HepG2 (cell line): ENCODE measurements around the gene PCNP. TPM values are rescaled to one million over a fixed set of nuclear protein-coding genes. Genes with fewer than 3 reads are reported as not detected.

Source experiments
- ATAC-seq: fragments of 200-7000 bp; cut with Tn5 transposase; 3 replicates; pipeline ENCODE4 v1.9.1; 2020; ENCODE audit warnings: mild to moderate bottlenecking, moderate library complexity
- BruUV-seq: library from RNA; stranded (reverse); fragments of 400-500 nt; replicated peaks from 2 replicates; lab custom pipeline; 2021; lab: Mats Ljungman, UMichigan
- CTCF ChIA-PET: fragments of 300-600 bp; formaldehyde crosslinking; extraction: SDS; loops from one replicate; lab custom pipeline; 2021; ENCODE audit warnings: low total read pairs, inconsistent platforms, low intra/inter-chr PET ratio; lab: Yijun Ruan, JAX
- POLR2A ChIA-PET: fragments of 350-600 bp; sonication (Branson Sonifier 250); formaldehyde crosslinking; loops from one replicate; lab custom pipeline; 2020; ENCODE audit warnings: antibody characterized with exemption, inconsistent platforms; lab: Yijun Ruan, JAX
- DNase-seq: peaks from one replicate; pipeline ENCODE4 v3.0.0-alpha.2; 2015; ENCODE audit warnings: low spot score
- FAIRE-seq: peaks from 3 replicates; lab custom pipeline; 2011; peaks lifted over from hg19 to GRCh38; lab: Jason Lieb, UNC
- H2AFZ ChIP-seq: one replicate; pipeline ENCODE4 v1.6.1; 2011; ENCODE audit warnings: low read length, inconsistent platforms
- H3K27ac ChIP-seq: fragments of 300-600 bp; 3 replicates; pipeline ENCODE4 v1.8.0; 2011; ENCODE audit warnings: mixed run types, mild to moderate bottlenecking, mixed read lengths, low read length, inconsistent platforms; ENCODE audit not compliant: insufficient read depth; ENCODE audit errors: extremely low read length
- H3K27me3 ChIP-seq, 2 experiments: fragments of 200-600 bp in 1 of 2; 2 replicates in 1 of 2; 3 replicates in 1 of 2; pipeline versions ENCODE4 v1.6.0 to v1.8.0; 2011; ENCODE audit warnings: low read length in 2 of 2, mild to moderate bottlenecking in 2 of 2, moderate library complexity in 2 of 2, inconsistent platforms in 1 of 2; ENCODE audit not compliant: insufficient read depth in 2 of 2, control insufficient read depth in 1 of 2
- H3K36me3 ChIP-seq, 2 experiments: fragments of 200-600 bp in 1 of 2; replicated peaks in 1 of 2; 2 replicates in 1 of 2; 3 replicates in 1 of 2; pipeline versions ENCODE4 v1.5.1 to v1.8.0; 2011; ENCODE audit warnings: low read length in 2 of 2, inconsistent platforms in 1 of 2; ENCODE audit not compliant: insufficient read depth in 2 of 2, control insufficient read depth in 1 of 2
- H3K4me1 ChIP-seq: 2 replicates; pipeline ENCODE4 v1.5.1; 2012; ENCODE audit warnings: low read length, inconsistent platforms; ENCODE audit not compliant: insufficient read depth
- H3K4me2 ChIP-seq: 2 replicates; pipeline ENCODE4 v1.6.0; 2011; ENCODE audit warnings: low read depth, low read length, inconsistent platforms
- H3K4me3 ChIP-seq, 3 experiments: fragments of 200-600 bp in 1 of 3; sonication (generic), shearing (Covaris generic) in 1 of 3; replicated peaks in 1 of 3; 2 replicates each; pipeline ENCODE4 v1.5.1; 2011 to 2016; ENCODE audit warnings: low read length in 3 of 3, inconsistent platforms in 2 of 3, low read depth in 2 of 3, mild to moderate bottlenecking in 2 of 3, control low read depth in 1 of 3, mixed read lengths in 1 of 3; ENCODE audit not compliant: insufficient read depth in 1 of 3
- H3K79me2 ChIP-seq: one replicate; pipeline ENCODE4 v1.6.1; 2011; ENCODE audit warnings: low read length, inconsistent platforms; ENCODE audit not compliant: insufficient read depth
- H3K9ac ChIP-seq: 2 replicates; pipeline ENCODE4 v1.6.0; 2011; ENCODE audit warnings: mild to moderate bottlenecking, low read depth, low read length, inconsistent platforms; ENCODE audit not compliant: insufficient read depth
- H3K9me3 ChIP-seq: 2 replicates; pipeline ENCODE4 v1.5.1; 2012; ENCODE audit warnings: mild to moderate bottlenecking, low read length
- H4K20me1 ChIP-seq: 2 replicates; pipeline ENCODE4 v1.6.0; 2011; ENCODE audit warnings: inconsistent platforms, mild to moderate bottlenecking, low read length, moderate library complexity; ENCODE audit not compliant: insufficient read depth
- CHD2 ChIP-seq: IDR thresholded peaks from 2 replicates; pipeline ENCODE4 v1.6.1; 2011; ENCODE audit warnings: low read depth, low read length, improper control_type of control experiment
- FOSL1 ChIP-seq: sonication (generic); formaldehyde crosslinking; IDR thresholded peaks from 2 replicates; pipeline ENCODE4 v1.9.0; 2021; ENCODE audit warnings: missing genetic modification reagents, borderline replicate concordance
- FOSL2 ChIP-seq: sonication (generic); formaldehyde crosslinking; IDR thresholded peaks from 2 replicates; pipeline ENCODE4 v1.4.0; 2020; ENCODE audit warnings: missing genetic modification reagents
- WGBS: methylation state at CpG from one replicate; pipeline ENCODE4 v1.1.6; 2017; ENCODE audit warnings: low lambda C conversion rate; 5-methylcytosine and 5-hydroxymethylcytosine counted together
- in situ Hi-C: cut with HindIII; loops from 2 replicates; pipeline ENCODE4 v1.10.0; 2017; ENCODE audit warnings: low pct_unique_long_range_greater_than_20kb; ENCODE audit not compliant: extremely low pct_ligation_motif_present
- intact Hi-C: fragments of 100-400 bp; cut with micrococcal nuclease; formaldehyde crosslinking; loops from one replicate; pipeline ENCODE4 v1.10.0; 2022; ENCODE audit not compliant: unreplicated experiment
- polyA plus RNA-seq, 8 experiments: library from polyadenylated mRNA; depleted of rRNA in 3 of 8; stranded (reverse) in 7 of 8; unstranded in 1 of 8; fragments of >200 nt; fragmentation: Illumina TruSeq in 4 of 8; extraction: Trizol in 4 of 8; gene quantifications; 2 replicates each; pipeline versions ENCODE4 v1.2.1 to v1.2.3, GENCODE V29; 2011 to 2016; ENCODE audit warnings: low read depth in 4 of 8, missing spikeins in 1 of 8, mixed read lengths in 1 of 8; ENCODE audit not compliant: insufficient read depth in 1 of 8
- total RNA-seq, 5 experiments: library from RNA; depleted of rRNA; stranded (reverse); fragments of >200 nt; fragmentation: Illumina TruSeq; extraction: Trizol; gene quantifications; 2 replicates each; pipeline ENCODE4 v1.2.3, GENCODE V29; 2016; ENCODE audit warnings: low read depth in 1 of 5
- TF ChIP-seq, protein P1 (sequence below): sonication (generic); formaldehyde crosslinking; IDR thresholded peaks from 2 replicates; pipeline ENCODE4 v1.5.0; 2020; ENCODE audit warnings: mild to moderate bottlenecking, missing genetic modification reagents

Gene PCNP
- total and polyA plus RNA-seq, 2 of the 13 experiments (the other 11 are each of a cell fraction or from before 2014, with no cell fraction given), result 44.1 to 78.2 TPM

DNA sequence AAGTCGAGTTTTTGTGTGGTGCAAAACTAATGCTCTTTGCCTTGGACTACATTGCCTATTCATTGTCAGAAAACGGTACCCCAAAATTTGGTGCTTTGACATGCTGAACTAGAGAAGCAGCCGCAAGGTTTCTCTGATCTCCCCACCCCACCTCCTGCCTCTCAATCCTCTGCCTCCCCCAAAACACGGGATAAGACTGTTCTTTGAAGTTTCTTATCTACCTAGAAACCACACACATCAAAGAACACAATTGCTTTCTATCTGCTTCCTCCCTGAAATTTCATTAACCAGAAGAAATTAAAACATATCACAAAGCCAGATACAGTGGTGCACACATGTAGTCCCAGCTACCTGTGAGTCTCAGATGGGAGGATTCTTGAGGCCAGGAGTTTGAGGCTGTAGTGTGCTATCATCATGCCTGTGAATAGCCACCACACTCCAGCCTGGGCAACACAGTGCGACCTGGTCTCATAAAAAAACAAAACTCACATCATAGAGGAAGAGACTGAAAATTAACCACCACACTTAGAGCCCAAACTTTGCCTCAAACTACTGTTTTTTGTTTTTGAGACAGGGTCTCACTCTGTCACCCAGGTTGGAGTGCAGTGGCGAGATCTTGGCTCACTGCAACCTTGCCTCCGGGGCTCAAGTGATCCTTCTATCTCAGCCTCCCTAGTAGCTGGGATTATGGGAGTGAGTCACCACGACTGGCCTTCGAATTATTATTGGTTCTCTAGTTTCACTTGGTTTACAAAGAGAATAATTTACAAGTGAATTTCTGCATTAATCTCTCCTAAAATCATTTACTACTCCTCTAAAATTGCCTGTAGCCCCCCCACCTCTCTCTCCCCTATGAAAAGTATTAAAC is 2.7 kb upstream of the PCNP start:
- H3K36me3 ChIP-seq, result peaks cover 4 to 5% of the 10 kb centered on the region in 2 experiments; a peak in 4 of 5 replicates
- no peak for ATAC-seq
- no peak overlapping the region for H3K27ac ChIP-seq
- DNase-seq, result no peak
- TF ChIP-seq FOSL1 (CRISPR knock-in tag) (no peak), FOSL2 (CRISPR knock-in tag) (peak; percentile 39; the same call in 1 of the 2 replicates), CHD2 (no peak)
- TF ChIP-seq, protein P1, sequence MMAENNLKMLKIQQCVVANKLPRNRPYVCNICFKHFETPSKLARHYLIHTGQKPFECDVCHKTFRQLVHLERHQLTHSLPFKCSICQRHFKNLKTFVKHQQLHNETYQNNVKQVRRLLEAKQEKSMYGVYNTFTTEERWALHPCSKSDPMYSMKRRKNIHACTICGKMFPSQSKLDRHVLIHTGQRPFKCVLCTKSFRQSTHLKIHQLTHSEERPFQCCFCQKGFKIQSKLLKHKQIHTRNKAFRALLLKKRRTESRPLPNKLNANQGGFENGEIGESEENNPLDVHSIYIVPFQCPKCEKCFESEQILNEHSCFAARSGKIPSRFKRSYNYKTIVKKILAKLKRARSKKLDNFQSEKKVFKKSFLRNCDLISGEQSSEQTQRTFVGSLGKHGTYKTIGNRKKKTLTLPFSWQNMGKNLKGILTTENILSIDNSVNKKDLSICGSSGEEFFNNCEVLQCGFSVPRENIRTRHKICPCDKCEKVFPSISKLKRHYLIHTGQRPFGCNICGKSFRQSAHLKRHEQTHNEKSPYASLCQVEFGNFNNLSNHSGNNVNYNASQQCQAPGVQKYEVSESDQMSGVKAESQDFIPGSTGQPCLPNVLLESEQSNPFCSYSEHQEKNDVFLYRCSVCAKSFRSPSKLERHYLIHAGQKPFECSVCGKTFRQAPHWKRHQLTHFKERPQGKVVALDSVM (CRISPR knock-in tag), result peak; percentile 83
- no peaks in the 10 kb centered on the region; a peak in 1 of 5 replicates for H3K27me3 ChIP-seq
- H3K4me3 ChIP-seq, result no peak overlapping the region
- in situ Hi-C loops, result loop anchor here (5.0 kb wide), 2 partner anchors 59 to 66 kb away; partner anchors contain the start of gene SENP7
- peaks cover 40% of the 10 kb centered on the region for H3K4me1 ChIP-seq
- H3K9me3 ChIP-seq, result no peaks in the 10 kb centered on the region
- H3K79me2 ChIP-seq, result peaks cover 21% of the 10 kb centered on the region
- peaks cover 10% of the 10 kb centered on the region; the same call in 1 of the 2 replicates for H4K20me1 ChIP-seq
- H3K9ac ChIP-seq, result no peak overlapping the region
- peak overlapping the region; percentile 28 for H3K4me2 ChIP-seq
- intact Hi-C loops, result loop anchor here (10.0 kb wide), 1 partner anchor 186 kb away; no protein-coding TSS in a partner anchor
- FAIRE-seq, result no peak
- no peak overlapping the region for H2AFZ ChIP-seq
- 14% methylated on average over 9 of the region's 9 CpGs for WGBS
- ChIA-PET CTCF (no interaction called here), POLR2A (interaction anchor here (2.7 kb wide), 1 partner anchor 115 kb away, joined by 8 read pairs; the partner anchor contains the start of gene RPL24)
- no TSS peak for BruUV-seq
